PC-9 (cell line): ENCODE results near the gene THAP7.
"Not testable (repeated sequence)": the region's sequence is repeated elsewhere in the genome, so short reads cannot be mapped to it uniquely, and the experiment has no call there.

Source experiments
- CTCF ChIP-seq: fragments of 200-600 bp; sonication (generic); conservative IDR thresholded peaks from 2 replicates; pipeline ENCODE4 v1.6.1; 2017; ENCODE audit warnings: mixed run types, antibody characterized with exemption, mild to moderate bottlenecking, moderate library complexity
- EZH2 ChIP-seq: fragments of 200-600 bp; sonication (generic); IDR thresholded peaks from 2 replicates; pipeline ENCODE4 v1.8.0; 2017; ENCODE audit warnings: antibody characterized with exemption, low read depth

GRCh38 chr22:21048965-21049364 is 47.0 kb upstream of the THAP7 start:
- not testable (repeated sequence) for TF ChIP-seq CTCF, EZH2
